T-helper 2 cell treated with Interferon-gamma antibody and Interleukin-4, amounts not matched to agents 100 ng/mL and 5 ng/mL, for 36 hours (primary cell): ENCODE results near the gene KRT10. TPM values are rescaled to one million over a fixed set of nuclear protein-coding genes. Genes with fewer than 3 reads are reported as not detected.
"Not testable (repeated sequence)": the region's sequence is repeated elsewhere in the genome, so short reads cannot be mapped to it uniquely, and the experiment has no call there.

Experiments used
- intact Hi-C: fragments of 100-400 bp; cut with micrococcal nuclease; formaldehyde crosslinking; loops from one replicate; pipeline ENCODE4 v1.15.1; 2023
- total RNA-seq: library from RNA; stranded (reverse); gene quantifications from 2 replicates; pipeline ENCODE4 v1.2.3, GENCODE V29; 2022

Gene KRT10
- 29.9 and 32.8 TPM in 2 replicates for total RNA-seq

- intact Hi-C loops, result no loop called here
Measured at GRCh38 chr17:40822132-40822812, at the start of gene KRT10. KRT10 (minus strand) TSS chr17:40822614; CDS start chr17:40822585, 29 bp downstream.

GRCh38 chr17:40871316-40871715, 48.9 kb upstream of the KRT10 start:
- intact Hi-C loops, result no loop called here

- intact Hi-C loops, result no loop called here
Measured at GRCh38 chr17:40870136-40870535, 47.7 kb upstream of the KRT10 start.

- intact Hi-C loops, result no loop called here
Measured at GRCh38 chr17:40866838-40867237, 44.4 kb upstream of the KRT10 start, which contains the start of gene KRT12. KRT12 (minus strand) TSS chr17:40867223; CDS start chr17:40867186, 37 bp downstream.

- intact Hi-C loops, result no loop called here
Measured at GRCh38 chr17:40864661-40865390, 42.4 kb upstream of the KRT10 start.

GRCh38 chr17:40862985-40863733, 40.7 kb upstream of the KRT10 start:
- intact Hi-C loops, result no loop called here

GRCh38 chr17:40859536-40859935, 37.1 kb upstream of the KRT10 start:
- intact Hi-C loops, result no loop called here

GRCh38 chr17:40858667-40859066, 36.3 kb upstream of the KRT10 start:
- intact Hi-C loops, result not testable (repeated sequence)

GRCh38 chr17:40857535-40857934, 35.1 kb upstream of the KRT10 start:
- intact Hi-C loops, result loop anchor here (2.0 kb wide), 1 partner anchor 805 kb away; no protein-coding TSS in a partner anchor

GRCh38 chr17:40854175-40854814, 31.9 kb upstream of the KRT10 start:
- intact Hi-C loops, result no loop called here

- intact Hi-C loops, result no loop called here
Measured at GRCh38 chr17:40852364-40852763, 29.9 kb upstream of the KRT10 start.

GRCh38 chr17:40850293-40850972, 28.0 kb upstream of the KRT10 start:
- intact Hi-C loops, result no loop called here

GRCh38 chr17:40849723-40850122, 27.3 kb upstream of the KRT10 start:
- intact Hi-C loops, result no loop called here

GRCh38 chr17:40848583-40849235, 26.3 kb upstream of the KRT10 start:
- intact Hi-C loops, result no loop called here

GRCh38 chr17:40846515-40847144, 24.2 kb upstream of the KRT10 start:
- intact Hi-C loops, result no loop called here

GRCh38 chr17:40844671-40845107, 22.3 kb upstream of the KRT10 start:
- intact Hi-C loops, result no loop called here

- intact Hi-C loops, result no loop called here
Measured at GRCh38 chr17:40843242-40843641, 20.8 kb upstream of the KRT10 start.

GRCh38 chr17:40841246-40841645, 18.8 kb upstream of the KRT10 start:
- intact Hi-C loops, result no loop called here

- intact Hi-C loops, result no loop called here
Measured at GRCh38 chr17:40839194-40839593, 16.8 kb upstream of the KRT10 start.

- intact Hi-C loops, result no loop called here
Measured at GRCh38 chr17:40836020-40836419, 13.6 kb upstream of the KRT10 start.
